ENCODE measurements around the gene GRM7. TPM values are rescaled to one million over a fixed set of nuclear protein-coding genes. Genes with fewer than 3 reads are reported as not detected.

GRM7 gene
- total and polyA plus RNA-seq, 2 of the 4 experiments (the other 2 are of a cell fraction): not detected

DNA sequence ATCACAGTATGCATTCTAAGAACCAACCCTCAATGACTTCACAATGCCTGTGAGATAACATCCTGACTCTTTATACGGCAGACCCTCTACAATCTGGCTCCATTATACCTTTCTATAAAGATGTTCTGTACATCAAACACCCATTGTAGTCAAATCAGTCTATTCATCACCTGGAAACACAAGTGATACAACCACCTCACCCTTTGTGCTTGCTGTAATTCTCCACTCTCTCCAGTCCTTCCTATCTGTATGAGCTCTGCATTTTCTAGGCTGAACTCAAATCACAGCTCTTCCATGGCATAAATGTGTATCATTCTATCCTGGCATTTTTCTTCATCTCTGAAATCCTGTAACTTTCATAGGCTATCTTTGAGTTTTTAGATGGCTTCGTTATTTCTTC is 539.4 kb downstream of the GRM7 start:
- Histone ChIP-seq H3K4me1 (ENCODE audit: control insufficient read depth, insufficient read depth, low read length) (no peaks in the 10 kb centered on the region), H3K9ac (ENCODE audit: low read depth, low read length) (no peak overlapping the region), H2AK5ac (ENCODE audit: low read depth, low read length) (no peak overlapping the region), H4K8ac (ENCODE audit: low read depth in 2 of 2, low read length in 2 of 2) (no peak overlapping the region), H3K9me1 (ENCODE audit: insufficient read depth, low read length) (no peaks in the 10 kb centered on the region), H3K4me3 (ENCODE audit: insufficient read depth, low read depth, low read length) (no peak overlapping the region), H3K14ac (replicated peaks; ENCODE audit: low read depth, low read length) (no peak overlapping the region), H3K56ac (ENCODE audit: extremely low read depth, insufficient read depth, low read length) (no peak overlapping the region), H4K91ac (ENCODE audit: insufficient read depth, low read depth, low read length) (no peak overlapping the region), H2BK120ac (ENCODE audit: low read depth, low read length) (no peak overlapping the region), H2AK9ac (replicated peaks; ENCODE audit: low read depth, low read length, poor library complexity) (no peak overlapping the region), H3K18ac (ENCODE audit: low read depth, low read length) (no peak overlapping the region), H4K20me1 (ENCODE audit: insufficient read depth, low read length) (no peaks in the 10 kb centered on the region), H2BK15ac (ENCODE audit: low read depth, low read length) (no peak overlapping the region), H3K27me3 (ENCODE audit: control insufficient read depth, insufficient read depth, low read length) (no peaks in the 10 kb centered on the region), H2AFZ (replicated peaks; ENCODE audit: low read length, poor library complexity) (no peak overlapping the region), H4K5ac (ENCODE audit: low read depth, low read length) (no peak overlapping the region), H3K27ac (ENCODE audit: insufficient read depth, low read length) (no peak overlapping the region), H3K36me3 (ENCODE audit: control insufficient read depth, insufficient read depth, low read length) (no peaks in the 10 kb centered on the region), H3K4me2 (ENCODE audit: low read depth, low read length) (no peak overlapping the region), H2BK5ac (ENCODE audit: low read depth, low read length, poor library complexity, severe bottlenecking) (no peak overlapping the region), H3K79me1 (ENCODE audit: low read depth in 1 of 2, low read length in 2 of 2) (no peaks in the 10 kb centered on the region), H3K23ac (ENCODE audit: low read depth, low read length) (no peak overlapping the region), H2BK20ac (ENCODE audit: low read depth, low read length) (no peak overlapping the region), H3K4ac (ENCODE audit: low read depth, low read length) (no peak overlapping the region), H3K9me3 (ENCODE audit: control insufficient read depth, insufficient read depth, low read length) (peaks cover 6% of the 10 kb centered on the region)
- dilution Hi-C loops (cut with HindIII; ENCODE audit: low sequenced_read_pairs, unreplicated experiment): no loop called here
- in situ Hi-C loops (cut with MboI; ENCODE audit: low sequenced_read_pairs): no loop called here
- CTCF ChIA-PET: no interaction called here
- BruUV-seq (replicated peaks): no TSS peak
- no CpG with 5 or more reads among the region's 2 CpGs for WGBS, 2 experiments (ENCODE audit: extremely low coverage in 2 of 2, insufficient read length in 1 of 2)
- TF ChIP-seq, protein P1, sequence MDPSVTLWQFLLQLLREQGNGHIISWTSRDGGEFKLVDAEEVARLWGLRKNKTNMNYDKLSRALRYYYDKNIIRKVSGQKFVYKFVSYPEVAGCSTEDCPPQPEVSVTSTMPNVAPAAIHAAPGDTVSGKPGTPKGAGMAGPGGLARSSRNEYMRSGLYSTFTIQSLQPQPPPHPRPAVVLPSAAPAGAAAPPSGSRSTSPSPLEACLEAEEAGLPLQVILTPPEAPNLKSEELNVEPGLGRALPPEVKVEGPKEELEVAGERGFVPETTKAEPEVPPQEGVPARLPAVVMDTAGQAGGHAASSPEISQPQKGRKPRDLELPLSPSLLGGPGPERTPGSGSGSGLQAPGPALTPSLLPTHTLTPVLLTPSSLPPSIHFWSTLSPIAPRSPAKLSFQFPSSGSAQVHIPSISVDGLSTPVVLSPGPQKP (IDR thresholded peaks at IDR 0.05; ENCODE audit: borderline replicate concordance, low read depth, low read length): no peak
- TF ChIP-seq CEBPB (IDR thresholded peaks at IDR 0.05; ENCODE audit: low read depth, low read length) (no peak), MXI1 (IDR thresholded peaks at IDR 0.05; ENCODE audit: borderline replicate concordance, low read depth, low read length) (no peak)
- intact Hi-C loops (cut with micrococcal nuclease): no loop called here
- ATAC-seq (ENCODE audit: low read depth): no peak
- no peak for DNase-seq
- POLR2A ChIA-PET (ENCODE audit: unreplicated experiment): no interaction called here

All from IMR-90 (cell line).